Esophagus muscularis mucosa (tissue), 4 donors: Measurements from ENCODE around the gene PDK2.

Experiments used
- CTCF ChIP-seq, 3 experiments: fragments of 200-600 bp in 2 of 3; fragments of 450-650 bp in 1 of 3; sonication (generic) in 2 of 3; IDR thresholded peaks; one replicate each; pipeline ENCODE4 v1.5.1; 2017 to 2019; ENCODE audit warnings: antibody characterized with exemption in 3 of 3, mild to moderate bottlenecking in 2 of 3, moderate library complexity in 1 of 3
- EP300 ChIP-seq: sonication (generic); formaldehyde crosslinking; IDR thresholded peaks from one replicate; pipeline ENCODE4 v1.6.1; 2017; ENCODE audit warnings: antibody characterized with exemption
- POLR2A ChIP-seq: fragments of 450-650 bp; IDR thresholded peaks from one replicate; pipeline ENCODE4 v1.6.1; 2017; ENCODE audit warnings: antibody characterized with exemption, moderate library complexity, mild to moderate bottlenecking, low read depth

- TF ChIP-seq CTCF (IDR thresholded peaks at IDR 0.05): no peak
- no peak for TF ChIP-seq POLR2A
- no peak for TF ChIP-seq EP300
Observed at GRCh38 chr17:50072925-50073324, 22.2 kb upstream of the PDK2 start.
